ENCODE data around the gene ZKSCAN5. TPM values are rescaled to one million over a fixed set of nuclear protein-coding genes. Genes with fewer than 3 reads are reported as not detected.

Gene ZKSCAN5
- total and polyA plus RNA-seq, 2 experiments from 2014 or later, result 4.6 to 13.4 TPM

GRCh38 chr7:99472561-99473314 is 31.7 kb upstream of the ZKSCAN5 start, which contains the start of gene ZNF789:
ZNF789 (plus strand) TSS chr7:99472890; CDS start chr7:99476457, 3,567 bp downstream.
- peak within 1 kb of the TSS; percentile 61 for H2AFZ ChIP-seq
- peak within 1 kb of the TSS; percentile 94 for H3K27ac ChIP-seq (ENCODE audit: low read depth)
- TF ChIP-seq ZNF462 (CRISPR knock-in tag; IDR thresholded peaks at IDR 0.05) (no peak), POLR2AphosphoS5 (IDR thresholded peaks at IDR 0.05; ENCODE audit: low read depth) (peak; percentile 79), ETS1 (IDR thresholded peaks at IDR 0.05) (peak; percentile 62; the same call in 1 of the 2 replicates), NANOG (IDR thresholded peaks at IDR 0.05; ENCODE audit: borderline replicate concordance) (peak; percentile 18; the same call in 1 of the 2 replicates), CREB1 (CRISPR knock-in tag; IDR thresholded peaks at IDR 0.05; ENCODE audit: low read depth) (peak; percentile 68), STAT1 (IDR thresholded peaks at IDR 0.05; ENCODE audit: unreplicated experiment) (no peak), ZNF331 (CRISPR knock-in tag; IDR thresholded peaks at IDR 0.05; ENCODE audit: low read depth) (no peak), JUNB (IDR thresholded peaks at IDR 0.05; ENCODE audit: unreplicated experiment) (no peak), EZH2phosphoT487 (IDR thresholded peaks at IDR 0.05; ENCODE audit: unreplicated experiment) (no peak)
- TF ChIP-seq, protein P1, sequence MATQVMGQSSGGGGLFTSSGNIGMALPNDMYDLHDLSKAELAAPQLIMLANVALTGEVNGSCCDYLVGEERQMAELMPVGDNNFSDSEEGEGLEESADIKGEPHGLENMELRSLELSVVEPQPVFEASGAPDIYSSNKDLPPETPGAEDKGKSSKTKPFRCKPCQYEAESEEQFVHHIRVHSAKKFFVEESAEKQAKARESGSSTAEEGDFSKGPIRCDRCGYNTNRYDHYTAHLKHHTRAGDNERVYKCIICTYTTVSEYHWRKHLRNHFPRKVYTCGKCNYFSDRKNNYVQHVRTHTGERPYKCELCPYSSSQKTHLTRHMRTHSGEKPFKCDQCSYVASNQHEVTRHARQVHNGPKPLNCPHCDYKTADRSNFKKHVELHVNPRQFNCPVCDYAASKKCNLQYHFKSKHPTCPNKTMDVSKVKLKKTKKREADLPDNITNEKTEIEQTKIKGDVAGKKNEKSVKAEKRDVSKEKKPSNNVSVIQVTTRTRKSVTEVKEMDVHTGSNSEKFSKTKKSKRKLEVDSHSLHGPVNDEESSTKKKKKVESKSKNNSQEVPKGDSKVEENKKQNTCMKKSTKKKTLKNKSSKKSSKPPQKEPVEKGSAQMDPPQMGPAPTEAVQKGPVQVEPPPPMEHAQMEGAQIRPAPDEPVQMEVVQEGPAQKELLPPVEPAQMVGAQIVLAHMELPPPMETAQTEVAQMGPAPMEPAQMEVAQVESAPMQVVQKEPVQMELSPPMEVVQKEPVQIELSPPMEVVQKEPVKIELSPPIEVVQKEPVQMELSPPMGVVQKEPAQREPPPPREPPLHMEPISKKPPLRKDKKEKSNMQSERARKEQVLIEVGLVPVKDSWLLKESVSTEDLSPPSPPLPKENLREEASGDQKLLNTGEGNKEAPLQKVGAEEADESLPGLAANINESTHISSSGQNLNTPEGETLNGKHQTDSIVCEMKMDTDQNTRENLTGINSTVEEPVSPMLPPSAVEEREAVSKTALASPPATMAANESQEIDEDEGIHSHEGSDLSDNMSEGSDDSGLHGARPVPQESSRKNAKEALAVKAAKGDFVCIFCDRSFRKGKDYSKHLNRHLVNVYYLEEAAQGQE (IDR thresholded peaks at IDR 0.05; ENCODE audit: unreplicated experiment), result no peak
- TF ChIP-seq, protein P2, sequence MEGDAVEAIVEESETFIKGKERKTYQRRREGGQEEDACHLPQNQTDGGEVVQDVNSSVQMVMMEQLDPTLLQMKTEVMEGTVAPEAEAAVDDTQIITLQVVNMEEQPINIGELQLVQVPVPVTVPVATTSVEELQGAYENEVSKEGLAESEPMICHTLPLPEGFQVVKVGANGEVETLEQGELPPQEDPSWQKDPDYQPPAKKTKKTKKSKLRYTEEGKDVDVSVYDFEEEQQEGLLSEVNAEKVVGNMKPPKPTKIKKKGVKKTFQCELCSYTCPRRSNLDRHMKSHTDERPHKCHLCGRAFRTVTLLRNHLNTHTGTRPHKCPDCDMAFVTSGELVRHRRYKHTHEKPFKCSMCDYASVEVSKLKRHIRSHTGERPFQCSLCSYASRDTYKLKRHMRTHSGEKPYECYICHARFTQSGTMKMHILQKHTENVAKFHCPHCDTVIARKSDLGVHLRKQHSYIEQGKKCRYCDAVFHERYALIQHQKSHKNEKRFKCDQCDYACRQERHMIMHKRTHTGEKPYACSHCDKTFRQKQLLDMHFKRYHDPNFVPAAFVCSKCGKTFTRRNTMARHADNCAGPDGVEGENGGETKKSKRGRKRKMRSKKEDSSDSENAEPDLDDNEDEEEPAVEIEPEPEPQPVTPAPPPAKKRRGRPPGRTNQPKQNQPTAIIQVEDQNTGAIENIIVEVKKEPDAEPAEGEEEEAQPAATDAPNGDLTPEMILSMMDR (conservative IDR thresholded peaks at IDR 0.05; ENCODE audit: low read depth in 2 of 2), result no peak
- peaks cover 6% of the 10 kb centered on the region for H4K20me1 ChIP-seq (replicated peaks; ENCODE audit: insufficient read depth)
- no peaks in the 10 kb centered on the region for H3K9me2 ChIP-seq (ENCODE audit: insufficient read depth)
- H3K27me3 ChIP-seq (ENCODE audit: insufficient read depth), result no peaks in the 10 kb centered on the region
- DNase-seq (ENCODE audit: low spot score) (peak; percentile 99), ATAC-seq (peak; percentile 96)
- 0 out of 2 replicates have a peak, but pooled peaks cover 7% of the 10 kb centered on the region for H3F3A ChIP-seq (replicated peaks; ENCODE audit: low read depth)
- H3K36me3 Mint-ChIP-seq (ENCODE audit: low read depth), result peaks cover 8% of the 10 kb centered on the region
- H3K9me3 Mint-ChIP-seq, result peaks cover 2% of the 10 kb centered on the region; the same call in 1 of the 3 replicates
- peaks cover 9% of the 10 kb centered on the region; the same call in 2 of the 3 replicates for H3K4me1 Mint-ChIP-seq
- H3K79me2 ChIP-seq (replicated peaks; ENCODE audit: insufficient read depth), result peaks cover 49% of the 10 kb centered on the region
- H3K4me1 ChIP-seq (ENCODE audit: insufficient read depth), result peaks cover 13% of the 10 kb centered on the region
- H3K4me3 ChIP-seq, result peak within 1 kb of the TSS; percentile 95
- peak within 1 kb of the TSS; percentile 97 for H3K4me3 Mint-ChIP-seq
- peak within 1 kb of the TSS; percentile 97 for H3K27ac Mint-ChIP-seq
- peaks cover 13% of the 10 kb centered on the region for H3K27me3 Mint-ChIP-seq (ENCODE audit: insufficient read depth, low read depth, poor library complexity)
- H3K4me2 ChIP-seq, result peak within 1 kb of the TSS; percentile 96
- H3K36me3 ChIP-seq (ENCODE audit: insufficient read depth), result no peaks in the 10 kb centered on the region
